Cardiac septum (tissue), 1 donor: ENCODE data around the gene DGKZ. TPM values are rescaled to one million over a fixed set of nuclear protein-coding genes. Genes with fewer than 3 reads are reported as not detected.

Experiments
- DNase-seq: peaks from one replicate; pipeline ENCODE4 v3.0.0-alpha.2; 2020; ENCODE audit warnings: low spot score
- intact Hi-C: fragments of 100-400 bp; cut with DNase I; formaldehyde crosslinking; loops from one replicate; pipeline ENCODE4 v1.14.0; 2022
- microRNA-seq: library from miRNA; unstranded; fragments of <30 nt; microRNA quantifications from one replicate; pipeline ENCODE4 v1.2.0, GENCODE V29; 2020
- total RNA-seq: library from RNA; stranded (reverse); fragmentation: NEBNext Ultra II Directional; extraction: Animal tissue kit (Norgen Biotek cat#: 25700); gene quantifications from one replicate; pipeline ENCODE4 v1.2.1, GENCODE V29; 2021
- donor health status: DM: no; HTN: no; CAD: no.

Gene DGKZ
- total RNA-seq, 1 donor from 2014 or later, result 66.8 TPM

DNA sequence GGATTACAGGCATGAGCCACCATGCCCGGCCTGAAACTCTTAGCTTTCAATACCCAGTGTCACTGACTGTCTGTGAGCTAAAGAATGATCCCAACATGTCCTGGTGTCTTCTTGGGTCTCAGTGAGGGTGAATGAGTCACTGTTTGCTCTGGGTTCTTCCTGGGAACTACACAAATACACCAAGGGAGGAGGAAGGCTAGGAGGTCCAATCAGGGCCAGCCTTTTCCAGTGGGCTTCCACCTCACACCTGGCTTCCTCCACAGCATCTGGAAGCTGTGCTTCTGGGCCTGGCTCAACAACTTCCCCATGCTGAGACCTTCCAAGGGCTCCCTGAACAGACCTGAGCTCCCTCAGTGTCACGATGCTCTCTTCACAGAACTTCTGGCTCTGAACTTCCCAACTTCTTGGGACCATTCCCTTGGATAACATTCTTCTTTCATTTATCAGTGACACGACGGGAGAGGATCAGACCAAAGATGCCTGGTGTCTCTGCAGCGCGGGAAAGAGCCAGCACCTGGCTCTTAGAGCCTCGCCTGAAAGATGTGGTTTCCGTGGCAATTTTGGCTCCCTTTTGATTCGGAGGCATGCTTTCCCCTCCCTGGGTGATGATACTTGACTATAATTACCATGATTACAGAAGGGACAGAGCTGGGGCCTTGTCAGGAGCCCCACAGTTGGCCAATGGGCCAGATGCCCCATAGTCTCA, 66.7 kb downstream of the DGKZ start:
- intact Hi-C loops, result no loop called here
- no peak for DNase-seq

DNA sequence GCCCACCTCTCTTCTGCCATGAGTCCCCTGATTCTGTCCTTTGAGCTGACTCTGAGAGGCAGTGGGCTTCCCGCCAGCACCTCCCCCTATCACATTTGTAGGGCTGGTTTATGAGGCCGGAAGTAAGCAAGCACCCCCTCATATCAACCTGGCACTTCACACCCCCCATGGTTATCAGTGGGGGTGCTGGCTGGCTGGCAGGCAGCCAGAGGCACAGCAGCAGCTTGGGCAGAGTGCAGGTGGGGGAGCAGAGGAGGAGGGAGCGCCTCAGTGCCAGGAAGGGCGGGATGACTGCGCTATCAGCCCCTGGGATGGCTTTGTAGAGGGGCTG, 67.2 kb downstream of the DGKZ start:
- intact Hi-C loops, result no loop called here
- DNase-seq, result no peak

DNA sequence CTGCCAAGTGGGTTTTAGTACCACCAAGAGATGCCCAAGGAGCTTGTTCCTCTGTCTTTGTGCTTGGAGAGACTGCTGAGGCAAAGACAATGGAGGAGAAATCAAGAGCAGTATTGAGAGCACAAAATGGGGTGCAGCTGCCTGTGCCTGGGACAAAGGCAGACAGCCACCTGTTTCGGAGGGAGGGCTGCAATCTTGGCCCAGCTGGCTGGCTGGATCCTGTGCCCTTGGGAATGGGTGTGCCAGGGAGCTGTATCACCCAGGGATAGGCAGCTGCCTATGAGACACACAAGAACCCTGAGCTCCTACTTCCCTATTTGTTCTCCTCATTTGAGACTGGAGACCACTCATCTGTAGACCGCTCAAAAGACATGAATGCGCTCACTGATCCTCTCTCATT, 67.6 kb downstream of the DGKZ start:
- intact Hi-C loops, result no loop called here
- no peak for DNase-seq

DNA sequence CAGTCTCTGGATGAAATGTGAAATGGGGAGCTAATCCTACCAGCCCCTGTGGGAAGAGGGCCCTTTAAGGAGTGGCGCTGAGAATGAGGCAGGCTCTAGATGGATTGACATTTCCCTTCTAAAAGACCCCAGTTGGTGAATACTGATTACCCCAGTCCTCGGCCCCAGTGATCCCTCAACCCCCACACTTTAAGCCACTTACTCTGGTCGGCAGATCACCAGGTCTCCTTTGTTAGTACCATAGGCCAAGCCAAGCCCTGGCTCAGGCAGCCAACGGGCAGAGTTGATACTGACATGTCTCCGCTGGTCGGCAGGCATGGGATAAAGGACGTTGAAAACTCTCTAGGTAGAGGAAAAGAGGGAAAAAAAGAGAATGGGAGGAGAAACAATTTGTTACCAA, 70.4 kb downstream of the DGKZ start:
- intact Hi-C loops, result no loop called here
- DNase-seq, result no peak

DNA sequence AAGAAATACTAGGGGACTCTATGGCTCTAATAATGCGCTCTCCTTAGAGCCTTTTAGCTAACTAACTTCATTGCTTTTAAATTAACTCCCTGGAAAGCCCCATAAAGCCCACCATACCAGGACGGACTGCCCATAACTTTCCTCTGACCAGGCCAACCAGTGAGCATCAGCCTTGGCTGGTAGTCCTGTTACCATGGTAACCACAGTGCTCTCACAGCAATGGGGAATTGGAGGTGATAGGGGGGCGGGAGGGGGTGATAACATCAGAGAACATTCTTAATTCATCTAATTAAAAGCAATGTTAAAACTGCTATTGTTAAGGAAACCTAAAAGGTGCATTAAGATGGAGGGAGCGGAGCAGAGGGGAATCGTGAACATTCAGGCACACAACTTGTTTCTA, 71.5 kb downstream of the DGKZ start:
- intact Hi-C loops, result no loop called here
- no peak for DNase-seq

DNA sequence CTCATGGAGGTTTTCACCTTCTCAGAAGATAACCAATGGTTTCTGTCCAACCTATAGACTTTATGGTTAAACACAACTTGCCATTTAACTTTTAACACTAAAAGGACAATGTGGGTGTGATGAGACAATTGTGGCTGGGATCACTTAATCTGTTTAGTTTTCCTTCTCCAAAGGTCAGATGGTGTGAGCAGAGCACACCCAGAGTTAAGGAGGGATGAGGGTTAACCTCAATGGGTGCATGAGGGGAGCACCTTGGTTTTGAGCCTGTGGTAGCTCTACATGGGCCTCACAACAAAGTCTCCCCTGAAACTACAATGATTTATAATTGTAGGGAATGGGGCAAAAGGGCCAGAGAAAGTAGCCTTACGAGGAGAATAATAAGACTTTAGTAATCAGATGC, 73.2 kb downstream of the DGKZ start:
- DNase-seq, result no peak
- intact Hi-C loops, result no loop called here

DNA sequence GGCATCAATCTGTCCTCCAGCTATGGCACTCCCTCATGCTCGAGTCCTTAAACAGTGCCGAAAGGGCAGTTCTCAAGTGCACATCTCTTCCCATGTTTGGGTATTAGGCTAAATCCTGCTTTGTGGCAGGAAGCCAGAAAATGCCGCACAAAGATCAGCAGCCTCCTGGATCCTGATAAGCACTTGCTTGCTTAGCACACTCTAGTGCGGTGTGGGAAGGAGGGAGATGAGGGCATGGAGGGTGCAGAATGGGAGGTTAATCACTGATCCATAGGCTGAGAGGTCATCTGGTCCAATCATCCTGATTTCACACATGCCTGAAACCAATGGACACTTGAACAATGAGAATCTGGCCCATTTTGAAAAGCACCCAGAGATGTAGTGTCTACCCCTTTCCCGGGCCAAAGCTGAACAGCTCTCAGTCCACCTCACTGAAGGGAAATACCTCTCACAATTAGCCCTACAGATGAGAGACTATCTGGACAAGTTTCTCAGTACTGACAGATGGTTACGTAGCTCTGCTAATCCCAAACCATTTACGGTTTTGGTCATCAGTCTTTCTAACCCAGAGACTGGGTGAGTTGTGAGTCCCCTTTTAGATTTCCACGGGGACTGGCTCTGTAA, 74.1 kb downstream of the DGKZ start:
- intact Hi-C loops, result no loop called here
- DNase-seq, result no peak

DNA sequence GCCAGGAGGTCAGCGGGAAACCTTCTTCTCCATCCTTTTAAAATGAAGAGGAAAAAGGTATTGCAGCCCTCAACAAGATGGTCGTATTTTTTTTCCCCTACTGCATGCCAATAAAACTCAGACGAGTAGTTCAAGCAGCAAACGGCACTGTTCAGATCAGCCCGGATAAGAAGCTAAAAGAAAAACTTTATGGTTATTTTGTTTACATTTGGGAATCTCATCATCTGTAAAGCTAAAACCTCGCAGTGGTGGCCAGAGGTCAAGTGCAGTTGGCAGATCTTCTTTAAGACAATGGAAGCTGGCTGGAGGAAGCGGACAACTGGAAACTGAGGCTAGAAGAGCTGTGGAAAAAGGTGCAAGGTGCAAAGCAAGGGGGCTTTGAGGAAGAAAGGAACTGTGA, 75.3 kb downstream of the DGKZ start:
- intact Hi-C loops, result no loop called here
- no peak for DNase-seq

DNA sequence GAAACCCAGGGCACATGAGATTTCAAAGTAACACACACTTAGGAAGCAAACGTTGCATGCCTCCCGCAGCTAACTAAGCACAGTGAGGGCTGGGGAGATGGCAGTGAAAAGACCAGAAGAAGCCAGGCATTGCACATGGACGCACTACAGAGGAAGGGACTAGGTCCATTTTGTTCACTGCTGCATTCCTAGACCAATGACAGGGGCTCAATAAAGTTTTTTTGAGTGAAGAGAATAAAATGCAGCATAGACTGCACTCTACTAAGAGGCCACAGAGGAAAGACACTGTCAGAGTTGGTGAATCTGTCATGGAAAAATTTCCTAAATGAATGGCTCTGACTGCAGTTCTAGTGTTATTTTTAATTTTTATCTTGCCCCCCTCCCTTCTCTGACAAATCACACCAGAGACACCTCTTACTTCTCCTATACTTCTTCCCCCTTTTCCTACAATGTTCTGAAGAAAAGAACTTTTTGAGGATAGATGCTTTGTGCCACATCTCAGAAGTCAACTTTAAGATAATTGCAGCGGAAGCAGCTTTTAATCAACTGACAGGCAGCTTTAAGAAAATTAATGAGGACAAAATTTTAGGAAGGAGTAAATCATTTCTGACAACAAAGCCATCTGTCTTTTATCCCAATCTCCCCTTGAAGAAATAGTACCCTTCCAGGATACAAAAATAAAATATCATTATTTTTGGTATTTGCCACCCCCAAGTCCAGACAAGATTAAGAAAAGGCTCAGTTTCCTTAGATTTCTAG, 79.1 kb downstream of the DGKZ start:
- DNase-seq, result no peak
- intact Hi-C loops, result no loop called here

DNA sequence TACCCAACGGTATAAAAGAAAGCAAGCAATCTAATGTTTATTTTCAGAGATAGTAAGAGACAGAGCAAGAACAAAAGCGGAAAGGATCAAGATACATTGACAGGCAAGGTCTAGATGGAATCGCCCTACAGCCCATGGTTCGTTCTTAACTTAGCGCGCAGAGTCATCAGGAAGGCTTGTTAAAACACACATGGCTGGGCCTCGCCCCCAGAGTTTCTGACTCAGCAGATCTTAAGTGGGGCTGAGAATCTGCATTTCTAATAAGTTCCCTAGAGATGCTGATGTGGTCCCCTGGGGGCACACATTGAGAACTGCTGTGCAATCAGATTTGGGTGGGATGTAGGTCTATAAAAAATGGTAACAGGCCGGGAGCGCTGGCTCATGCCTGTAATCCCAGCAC, 80.1 kb downstream of the DGKZ start:
- intact Hi-C loops, result no loop called here
- DNase-seq, result no peak

DNA sequence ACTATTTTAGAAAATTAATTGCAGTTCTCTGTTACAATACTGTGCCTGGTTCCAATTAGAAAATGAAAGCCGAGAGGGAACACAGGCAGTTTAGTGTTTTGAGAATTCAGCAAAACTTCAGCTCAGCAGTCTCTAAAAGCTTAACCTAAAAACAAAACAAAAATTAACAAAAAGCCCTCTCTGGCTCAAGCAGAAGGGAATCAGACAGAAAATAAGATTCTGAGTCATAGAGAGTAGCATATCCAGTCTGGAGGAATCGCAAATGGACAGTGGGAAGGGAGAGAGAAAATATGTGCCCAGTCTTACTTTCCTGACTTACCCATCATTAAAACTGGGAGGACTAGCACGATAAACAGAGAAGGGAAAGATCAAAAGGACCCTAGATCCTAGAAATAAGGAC, 82.5 kb downstream of the DGKZ start:
- intact Hi-C loops, result no loop called here
- DNase-seq, result no peak

Small RNA genes lying within 50 kb of the gene (microRNA-seq; reads per million reads assigned to microRNA genes)
- gene MIR4688, result not detected

Other genes with a start within 250 kb of the DGKZ start
- gene PHF21A, start 226.0 kb upstream of the DGKZ start, total RNA-seq, result 43.8 TPM
- 8.6 TPM for gene CREB3L1, start 69.8 kb upstream of the DGKZ start, total RNA-seq
- gene MDK, start 34.2 kb downstream of the DGKZ start, total RNA-seq, result 6.2 TPM
- gene CHRM4, start 44.3 kb downstream of the DGKZ start, total RNA-seq, result 0.27 TPM
- gene AMBRA1, start 246.6 kb downstream of the DGKZ start, total RNA-seq, result 18.0 TPM